OCI-LY7 (cell line): Measurements from ENCODE around the gene C16orf74. TPM values are rescaled to one million over a fixed set of nuclear protein-coding genes. Genes with fewer than 3 reads are reported as not detected.

Experiments used
- BruUV-seq: library from RNA; stranded (reverse); fragments of 400-500 nt; replicated peaks from 2 replicates; lab custom pipeline; 2021; lab: Mats Ljungman, UMichigan
- CTCF ChIA-PET: fragments of 300-600 bp; sonication (Branson Sonifier 250); formaldehyde crosslinking; loops from one replicate; lab custom pipeline; 2022; ENCODE audit warnings: antibody characterized with exemption; ENCODE audit not compliant: unreplicated experiment; lab: Charles Lee
- POLR2A ChIA-PET: fragments of 300-600 bp; sonication (Branson Sonifier 250); formaldehyde crosslinking; loops from one replicate; lab custom pipeline; 2022; ENCODE audit warnings: antibody characterized with exemption; lab: Charles Lee
- DNase-seq: peaks from one replicate; pipeline ENCODE4 v3.0.0-alpha.2; 2015; ENCODE audit warnings: low spot score
- H2AFZ ChIP-seq: fragments of 200-600 bp; sonication (generic), shearing (Covaris generic); 2 replicates; pipeline ENCODE4 v1.6.1; 2014; ENCODE audit warnings: mild to moderate bottlenecking, antibody characterized with exemption, low read length, moderate library complexity
- H3K27ac ChIP-seq: fragments of 200-600 bp; sonication (generic); 2 replicates; pipeline ENCODE4 v1.5.1; 2014; ENCODE audit warnings: mixed run types, low read depth, mild to moderate bottlenecking, moderate library complexity, low read length, inconsistent platforms; ENCODE audit not compliant: poor library complexity, severe bottlenecking
- H3K36me3 ChIP-seq: fragments of 200-600 bp; sonication (generic); 2 replicates; pipeline ENCODE4 v1.6.1; 2014; ENCODE audit warnings: mild to moderate bottlenecking, antibody characterized with exemption, low read length, moderate library complexity, mixed read lengths; ENCODE audit not compliant: insufficient read depth
- H3K4me1 ChIP-seq: fragments of 200-600 bp; sonication (generic); 2 replicates; pipeline ENCODE4 v1.5.1; 2014; ENCODE audit warnings: mild to moderate bottlenecking, low read length; ENCODE audit not compliant: insufficient read depth, poor library complexity, severe bottlenecking
- H3K4me2 ChIP-seq: fragments of 200-600 bp; sonication (generic); 2 replicates; pipeline ENCODE4 v1.6.1; 2014; ENCODE audit warnings: mild to moderate bottlenecking, low read length
- H3K4me3 ChIP-seq: fragments of 200-600 bp; sonication (generic); 2 replicates; pipeline ENCODE4 v1.5.1; 2014; ENCODE audit warnings: mild to moderate bottlenecking, low read depth, low read length; ENCODE audit not compliant: poor library complexity, severe bottlenecking
- H3K79me2 ChIP-seq: fragments of 200-600 bp; sonication (generic); 2 replicates; pipeline ENCODE4 v1.6.1; 2016; ENCODE audit warnings: low read depth, mild to moderate bottlenecking, low read length, moderate library complexity, mixed read lengths; ENCODE audit not compliant: insufficient read depth
- H3K9me2 ChIP-seq: fragments of 200-600 bp; sonication (generic); 2 replicates; pipeline ENCODE4 v1.6.1; 2016; ENCODE audit warnings: mild to moderate bottlenecking, low read length, mixed read lengths; ENCODE audit not compliant: insufficient read depth
- H3K9me3 ChIP-seq: fragments of 200-600 bp; sonication (generic); 2 replicates; pipeline ENCODE4 v1.6.1; 2014; ENCODE audit warnings: mild to moderate bottlenecking, mixed run types, low read length, mixed read lengths
- H4K20me1 ChIP-seq: fragments of 200-600 bp; sonication (generic); 2 replicates; pipeline ENCODE4 v1.6.1; 2014; ENCODE audit warnings: mild to moderate bottlenecking, antibody characterized with exemption, low read length, moderate library complexity, mixed read lengths; ENCODE audit not compliant: insufficient read depth
- CTCF ChIP-seq: fragments of 200-600 bp; sonication (generic); conservative IDR thresholded peaks from 2 replicates; pipeline ENCODE4 v1.5.1; 2014; ENCODE audit warnings: mild to moderate bottlenecking, antibody characterized with exemption, low read length, moderate library complexity, mixed read lengths
- EZH2phosphoT487 ChIP-seq: fragments of 200-600 bp; sonication (generic); IDR thresholded peaks from 2 replicates; pipeline ENCODE4 v1.6.1; 2018; ENCODE audit warnings: low read depth, borderline replicate concordance, mild to moderate bottlenecking, mixed run types, antibody characterized with exemption, low read length, moderate library complexity, mixed read lengths
- intact Hi-C: fragments of 100-400 bp; cut with micrococcal nuclease; formaldehyde crosslinking; loops from one replicate; pipeline ENCODE4 v1.10.0; 2022; ENCODE audit not compliant: unreplicated experiment
- total RNA-seq, 2 experiments: library from RNA; depleted of rRNA in 1 of 2; stranded (reverse); fragments of >200 nt in 1 of 2; shearing (Covaris generic) in 1 of 2; gene quantifications; 2 replicates each; pipeline ENCODE4 v1.2.3, GENCODE V29; 2014 to 2022

C16orf74 gene
- total RNA-seq, 2 experiments from 2014 or later: 6.8 to 9.7 TPM

GRCh38 chr16:85733155-85733838 lies 17.6 kb downstream of the C16orf74 start:
- POLR2A ChIA-PET: interaction anchor here (0.6 kb wide), 1 partner anchor 17 kb away, joined by 8 read pairs; no protein-coding TSS in a partner anchor
- Histone ChIP-seq H3K4me1 (peaks cover 36% of the 10 kb centered on the region), H4K20me1 (no peaks in the 10 kb centered on the region), H3K36me3 (no peaks in the 10 kb centered on the region), H3K9me2 (no peaks in the 10 kb centered on the region), H3K4me3 (no peak overlapping the region), H3K4me2 (no peak overlapping the region), H3K79me2 (no peaks in the 10 kb centered on the region), H3K27ac (no peak overlapping the region), H3K9me3 (no peaks in the 10 kb centered on the region), H2AFZ (no peak overlapping the region)
- CTCF ChIA-PET: no interaction called here
- TF ChIP-seq CTCF (no peak), EZH2phosphoT487 (no peak)
- intact Hi-C loops: no loop called here
- no peak for DNase-seq
- no TSS peak for BruUV-seq

GRCh38 chr16:85731179-85731578 lies 19.7 kb downstream of the C16orf74 start:
- H3K79me2 ChIP-seq: no peaks in the 10 kb centered on the region

More at GRCh38 chr16:85731179-85731578, 19.7 kb downstream of the C16orf74 start:
- H3K4me2 ChIP-seq: no peak overlapping the region
- H3K36me3 ChIP-seq: no peaks in the 10 kb centered on the region
- no peaks in the 10 kb centered on the region for H3K9me3 ChIP-seq
- no peak overlapping the region for H2AFZ ChIP-seq
- BruUV-seq: no TSS peak
- POLR2A ChIA-PET: no interaction called here
- no peaks in the 10 kb centered on the region for H3K9me2 ChIP-seq
- H4K20me1 ChIP-seq: no peaks in the 10 kb centered on the region
- CTCF ChIA-PET: no interaction called here
- TF ChIP-seq EZH2phosphoT487: no peak
- no peak for TF ChIP-seq CTCF
- intact Hi-C loops: no loop called here
- no peak overlapping the region for H3K4me3 ChIP-seq
- DNase-seq: no peak
- no peak overlapping the region for H3K27ac ChIP-seq
- H3K4me1 ChIP-seq: peaks cover 34% of the 10 kb centered on the region
